ENCODE results near the gene SMAGP.
"Not testable (repeated sequence)": the region's sequence is repeated elsewhere in the genome, so short reads cannot be mapped to it uniquely, and the experiment has no call there.

Gene SMAGP

GRCh38 chr12:51291603-51292513 lies 21.6 kb upstream of the SMAGP start:
- H3K27ac ChIP-seq (ENCODE audit: low read length); H3K4me1 ChIP-seq (ENCODE audit: control insufficient read depth, low read depth, low read length); H3K9me3 ChIP-seq (ENCODE audit: control insufficient read depth, low read depth, low read length); H3K9ac ChIP-seq (ENCODE audit: low read length); H3K36me3 ChIP-seq (ENCODE audit: control insufficient read depth, low read depth, low read length); H3K27me3 ChIP-seq (ENCODE audit: control insufficient read depth, insufficient read depth, low read length); H3K4me3 ChIP-seq (ENCODE audit: low read length): not testable (repeated sequence)

DNA sequence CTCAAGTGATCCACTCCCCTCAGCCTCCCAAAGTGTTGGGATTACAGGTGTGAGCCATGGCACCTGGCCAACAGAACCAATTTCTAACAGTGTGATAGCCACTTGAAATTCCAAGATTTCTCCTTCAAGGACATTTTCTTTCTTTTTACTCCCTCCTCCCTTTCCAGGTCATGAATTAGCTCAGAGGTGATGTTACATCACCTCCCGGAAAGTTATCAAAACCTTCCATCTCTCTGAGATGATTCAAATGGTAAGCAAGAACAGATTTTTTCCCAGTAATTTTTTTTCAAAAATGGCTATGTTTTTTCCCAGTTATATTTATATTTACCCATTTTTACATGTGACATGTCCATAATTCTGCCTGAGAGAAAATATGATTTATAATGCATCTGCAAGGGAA lies 15.6 kb upstream of the SMAGP start:
- Histone ChIP-seq H3K27me3 (ENCODE audit: control insufficient read depth, insufficient read depth, low read length) (no peaks in the 10 kb centered on the region), H3K4me3 (ENCODE audit: low read length) (no peak overlapping the region), H3K4me1 (ENCODE audit: control insufficient read depth, low read depth, low read length) (no peaks in the 10 kb centered on the region), H3K27ac (ENCODE audit: low read length) (no peak overlapping the region), H3K9me3 (ENCODE audit: control insufficient read depth, low read depth, low read length) (no peaks in the 10 kb centered on the region), H3K36me3 (ENCODE audit: control insufficient read depth, low read depth, low read length) (no peaks in the 10 kb centered on the region), H3K9ac (ENCODE audit: low read length) (no peak overlapping the region)

DNA sequence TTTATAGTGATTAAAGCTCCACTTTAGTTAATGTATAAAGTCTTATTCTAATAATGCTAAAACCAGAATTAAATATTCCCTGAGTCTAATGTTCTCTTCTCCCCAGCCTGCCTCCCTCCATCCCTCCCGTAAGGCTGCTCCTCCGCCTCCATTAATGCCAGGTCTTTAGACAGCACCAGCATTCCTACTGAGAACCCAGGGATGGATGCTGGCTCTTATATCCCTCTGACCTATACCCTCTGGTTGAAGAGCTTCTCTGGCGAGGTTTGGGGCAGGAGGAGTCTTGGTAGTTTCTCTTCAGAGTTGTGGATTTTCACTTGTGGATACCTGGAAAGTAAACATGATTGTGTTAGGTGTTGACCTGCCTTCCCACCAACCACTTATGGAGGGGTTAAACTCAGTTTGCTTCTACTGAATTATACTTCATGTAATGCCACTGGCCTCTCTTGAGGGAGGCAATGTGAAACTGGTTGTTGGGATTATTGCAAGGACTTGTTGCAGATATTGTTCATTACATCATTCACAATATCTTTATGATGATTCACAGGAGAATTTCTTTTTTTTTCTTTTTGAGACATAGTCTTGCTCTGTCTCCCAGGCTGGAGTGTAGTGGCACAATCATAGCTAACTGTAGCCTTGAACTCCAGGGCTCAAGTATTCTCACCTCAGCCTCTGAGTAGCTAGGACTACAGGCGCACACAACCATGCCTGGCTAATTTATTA lies 11.1 kb upstream of the SMAGP start:
- no peak overlapping the region for H3K27ac ChIP-seq (ENCODE audit: low read length)
- no peak overlapping the region for H3K4me3 ChIP-seq (ENCODE audit: low read length)
- H3K9me3 ChIP-seq (ENCODE audit: control insufficient read depth, low read depth, low read length), result no peaks in the 10 kb centered on the region
- H3K9ac ChIP-seq (ENCODE audit: low read length), result no peak overlapping the region
- no peaks in the 10 kb centered on the region for H3K27me3 ChIP-seq (ENCODE audit: control insufficient read depth, insufficient read depth, low read length)
- no peaks in the 10 kb centered on the region for H3K36me3 ChIP-seq (ENCODE audit: control insufficient read depth, low read depth, low read length)
- H3K4me1 ChIP-seq (ENCODE audit: control insufficient read depth, low read depth, low read length), result no peaks in the 10 kb centered on the region

- H3K36me3 ChIP-seq (ENCODE audit: control insufficient read depth, low read depth, low read length), result no peaks in the 10 kb centered on the region
- no peak overlapping the region for H3K9ac ChIP-seq (ENCODE audit: low read length)
- H3K9me3 ChIP-seq (ENCODE audit: control insufficient read depth, low read depth, low read length), result no peaks in the 10 kb centered on the region
- no peak overlapping the region for H3K27ac ChIP-seq (ENCODE audit: low read length)
- H3K27me3 ChIP-seq (ENCODE audit: control insufficient read depth, insufficient read depth, low read length), result peaks cover 18% of the 10 kb centered on the region
- H3K4me3 ChIP-seq (ENCODE audit: low read length), result no peak overlapping the region
- H3K4me1 ChIP-seq (ENCODE audit: control insufficient read depth, low read depth, low read length), result no peaks in the 10 kb centered on the region
Observed at GRCh38 chr12:51275088-51275487, 4.9 kb upstream of the SMAGP start.

- not testable (repeated sequence) for H3K4me3 ChIP-seq (ENCODE audit: low read length); H3K4me1 ChIP-seq (ENCODE audit: control insufficient read depth, low read depth, low read length); H3K9me3 ChIP-seq (ENCODE audit: control insufficient read depth, low read depth, low read length); H3K36me3 ChIP-seq (ENCODE audit: control insufficient read depth, low read depth, low read length); H3K9ac ChIP-seq (ENCODE audit: low read length); H3K27ac ChIP-seq (ENCODE audit: low read length)
- peaks cover 26% of the 10 kb centered on the region for H3K27me3 ChIP-seq (ENCODE audit: control insufficient read depth, insufficient read depth, low read length)
Observed at GRCh38 chr12:51272810-51273209, 2.6 kb upstream of the SMAGP start.

GRCh38 chr12:51270951-51271518 lies 820 bp upstream of the SMAGP start:
- no peak overlapping the region for H3K27ac ChIP-seq (ENCODE audit: low read length)
- peaks cover 3% of the 10 kb centered on the region for H3K4me1 ChIP-seq (ENCODE audit: control insufficient read depth, low read depth, low read length)
- peak overlapping the region; percentile 24 for H3K9ac ChIP-seq (ENCODE audit: low read length)
- no peaks in the 10 kb centered on the region for H3K9me3 ChIP-seq (ENCODE audit: control insufficient read depth, low read depth, low read length)
- peaks cover 26% of the 10 kb centered on the region for H3K27me3 ChIP-seq (ENCODE audit: control insufficient read depth, insufficient read depth, low read length)
- no peaks in the 10 kb centered on the region for H3K36me3 ChIP-seq (ENCODE audit: control insufficient read depth, low read depth, low read length)
- H3K4me3 ChIP-seq (ENCODE audit: low read length), result peak overlapping the region; percentile 53

- Histone ChIP-seq H3K4me3 (ENCODE audit: low read length) (peak overlapping the region; percentile 53), H3K27ac (ENCODE audit: low read length) (no peak overlapping the region), H3K36me3 (ENCODE audit: control insufficient read depth, low read depth, low read length) (no peaks in the 10 kb centered on the region), H3K4me1 (ENCODE audit: control insufficient read depth, low read depth, low read length) (peaks cover 4% of the 10 kb centered on the region), H3K9me3 (ENCODE audit: control insufficient read depth, low read depth, low read length) (no peaks in the 10 kb centered on the region), H3K27me3 (ENCODE audit: control insufficient read depth, insufficient read depth, low read length) (peaks cover 26% of the 10 kb centered on the region), H3K9ac (ENCODE audit: low read length) (no peak overlapping the region)
Observed at GRCh38 chr12:51269174-51270066, 795 bp downstream of the SMAGP start.

- Histone ChIP-seq H3K36me3 (ENCODE audit: control insufficient read depth, low read depth, low read length) (no peaks in the 10 kb centered on the region), H3K27me3 (ENCODE audit: control insufficient read depth, insufficient read depth, low read length) (peaks cover 8% of the 10 kb centered on the region), H3K4me3 (ENCODE audit: low read length) (no peak overlapping the region), H3K27ac (ENCODE audit: low read length) (no peak overlapping the region), H3K9ac (ENCODE audit: low read length) (no peak overlapping the region), H3K9me3 (ENCODE audit: control insufficient read depth, low read depth, low read length) (no peaks in the 10 kb centered on the region), H3K4me1 (ENCODE audit: control insufficient read depth, low read depth, low read length) (peaks cover 4% of the 10 kb centered on the region)
Observed at GRCh38 chr12:51265024-51265423, 5.2 kb downstream of the SMAGP start.

GRCh38 chr12:51264297-51264696 lies 5.9 kb downstream of the SMAGP start:
- Histone ChIP-seq H3K4me1 (ENCODE audit: control insufficient read depth, low read depth, low read length) (peaks cover 4% of the 10 kb centered on the region), H3K9ac (ENCODE audit: low read length) (no peak overlapping the region), H3K27ac (ENCODE audit: low read length) (no peak overlapping the region), H3K9me3 (ENCODE audit: control insufficient read depth, low read depth, low read length) (no peaks in the 10 kb centered on the region), H3K27me3 (ENCODE audit: control insufficient read depth, insufficient read depth, low read length) (peaks cover 6% of the 10 kb centered on the region), H3K4me3 (ENCODE audit: low read length) (no peak overlapping the region), H3K36me3 (ENCODE audit: control insufficient read depth, low read depth, low read length) (no peaks in the 10 kb centered on the region)

- no peaks in the 10 kb centered on the region for H3K36me3 ChIP-seq (ENCODE audit: control insufficient read depth, low read depth, low read length)
- H3K4me1 ChIP-seq (ENCODE audit: control insufficient read depth, low read depth, low read length), result peaks cover 4% of the 10 kb centered on the region
- H3K9ac ChIP-seq (ENCODE audit: low read length), result no peak overlapping the region
- H3K9me3 ChIP-seq (ENCODE audit: control insufficient read depth, low read depth, low read length), result no peaks in the 10 kb centered on the region
- no peaks in the 10 kb centered on the region for H3K27me3 ChIP-seq (ENCODE audit: control insufficient read depth, insufficient read depth, low read length)
- H3K27ac ChIP-seq (ENCODE audit: low read length), result no peak overlapping the region
- H3K4me3 ChIP-seq (ENCODE audit: low read length), result no peak overlapping the region
Observed at GRCh38 chr12:51263341-51263740, 6.9 kb downstream of the SMAGP start.

DNA sequence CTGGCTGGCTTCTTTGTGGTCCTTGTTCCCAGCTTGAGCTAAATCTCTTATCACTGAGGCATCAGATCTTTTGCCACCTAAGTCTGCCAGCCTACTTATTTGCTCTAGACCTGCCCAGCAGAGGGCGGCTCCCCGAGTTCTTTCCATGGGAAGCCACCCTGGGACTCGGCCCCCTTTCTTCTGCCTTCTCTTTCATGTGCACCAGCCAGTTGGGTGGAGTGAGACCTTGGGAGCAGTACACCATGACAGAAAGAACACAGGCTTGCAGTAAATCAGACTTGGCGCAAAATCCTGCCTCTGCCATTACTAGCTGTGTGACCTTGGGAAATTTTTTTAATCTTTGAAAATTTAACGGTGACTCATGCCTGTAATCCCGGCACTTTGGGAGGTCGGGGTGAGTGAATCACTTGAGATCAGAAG lies 7.4 kb downstream of the SMAGP start:
- Histone ChIP-seq H3K4me1 (ENCODE audit: control insufficient read depth, low read depth, low read length) (peaks cover 4% of the 10 kb centered on the region), H3K9me3 (ENCODE audit: control insufficient read depth, low read depth, low read length) (no peaks in the 10 kb centered on the region), H3K4me3 (ENCODE audit: low read length) (no peak overlapping the region), H3K27me3 (ENCODE audit: control insufficient read depth, insufficient read depth, low read length) (no peaks in the 10 kb centered on the region), H3K9ac (ENCODE audit: low read length) (no peak overlapping the region), H3K27ac (ENCODE audit: low read length) (no peak overlapping the region), H3K36me3 (ENCODE audit: control insufficient read depth, low read depth, low read length) (no peaks in the 10 kb centered on the region)
